Measurements from ENCODE around the gene UBE2F. TPM values are rescaled to one million over a fixed set of nuclear protein-coding genes. Genes with fewer than 3 reads are reported as not detected.

Gene UBE2F
- total RNA-seq, 1 experiment from 2014 or later: 35.7 TPM

DNA sequence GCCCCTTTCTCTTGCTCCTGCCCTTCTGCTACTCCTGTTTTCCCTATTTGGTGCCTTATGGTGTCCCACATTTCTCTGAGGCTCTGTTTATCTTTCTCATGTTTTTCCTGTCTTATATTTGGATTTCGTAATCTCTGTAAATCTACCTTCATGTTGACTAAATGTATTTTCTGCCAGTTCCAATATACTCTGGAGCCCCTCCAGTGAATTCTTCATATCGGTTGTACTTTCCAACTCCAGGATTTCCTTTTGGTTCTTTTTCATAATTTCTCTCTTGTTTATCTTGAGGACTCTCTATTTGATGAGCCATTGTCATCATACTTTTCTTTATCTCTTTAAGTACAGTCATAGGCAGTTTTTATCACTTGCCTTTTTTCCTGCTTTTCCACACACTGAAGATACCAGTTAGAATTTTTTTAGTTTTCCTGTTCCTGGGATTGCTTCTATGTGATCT, 113.1 kb downstream of the UBE2F start:
- no peak for DNase-seq (ENCODE audit: low spot score)

DNA sequence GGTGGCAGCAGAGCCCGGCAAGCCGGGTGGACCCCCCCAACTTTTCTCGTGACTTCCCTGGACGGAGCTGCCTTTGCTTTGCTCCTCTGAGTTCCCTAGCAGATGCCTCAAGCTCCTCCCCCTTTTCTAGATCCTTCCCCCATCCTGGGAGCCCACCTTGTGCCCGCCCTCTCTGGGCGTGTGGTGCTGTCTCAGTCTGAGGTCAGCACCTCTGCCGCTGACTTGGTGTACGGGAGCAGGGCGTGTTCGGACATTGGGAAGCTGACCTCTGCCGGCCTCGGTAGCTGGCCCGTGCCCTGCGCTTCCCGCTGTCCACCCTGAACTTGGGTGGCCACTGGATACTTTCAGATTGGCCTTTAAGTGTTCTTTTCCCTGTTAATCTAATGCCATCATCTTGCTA, 113.7 kb downstream of the UBE2F start:
- DNase-seq (ENCODE audit: low spot score): no peak

DNA sequence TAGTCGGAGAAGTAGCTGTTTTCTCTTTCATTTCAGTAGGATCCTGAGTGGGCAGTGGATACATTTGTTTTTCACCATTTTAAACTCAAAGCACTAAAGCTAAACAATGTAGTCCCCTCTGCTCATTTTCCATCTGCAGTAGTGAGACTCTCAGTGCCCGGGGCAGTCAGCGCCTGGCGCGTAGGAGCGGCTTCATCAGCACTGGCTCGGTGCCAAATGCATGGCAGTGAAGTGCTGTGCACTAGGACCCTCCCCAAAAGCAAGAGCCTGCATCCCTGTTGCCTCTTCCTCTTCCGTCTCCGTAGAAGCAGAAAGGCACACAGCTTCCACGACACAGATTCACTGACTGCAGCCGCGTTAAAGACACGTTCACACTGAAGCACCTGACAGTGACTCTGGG, 114.3 kb downstream of the UBE2F start:
- no peak for DNase-seq (ENCODE audit: low spot score)

DNA sequence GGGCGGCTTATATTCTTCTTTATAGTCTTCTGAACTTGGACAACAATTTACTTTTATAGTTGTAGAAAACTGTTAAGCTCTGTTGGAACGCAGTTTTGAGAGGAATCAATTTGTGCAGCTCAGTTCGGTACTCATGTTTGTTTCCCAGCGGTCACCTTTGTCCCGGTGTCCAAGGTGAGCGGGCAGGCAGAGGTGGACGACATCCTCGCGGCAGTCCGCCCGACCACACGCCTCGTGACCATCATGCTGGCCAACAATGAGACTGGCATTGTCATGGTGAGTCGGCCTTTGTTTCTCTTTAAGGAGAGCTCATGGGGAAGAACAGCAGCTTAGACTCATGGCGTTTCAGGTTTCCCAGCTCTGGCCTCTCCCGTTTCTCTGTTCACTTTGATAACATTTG, 114.7 kb downstream of the UBE2F start:
- DNase-seq (ENCODE audit: low spot score): no peak

GRCh38 chr2:238082151-238082550, 115.3 kb downstream of the UBE2F start:
- no peak for DNase-seq (ENCODE audit: low spot score)

DNA sequence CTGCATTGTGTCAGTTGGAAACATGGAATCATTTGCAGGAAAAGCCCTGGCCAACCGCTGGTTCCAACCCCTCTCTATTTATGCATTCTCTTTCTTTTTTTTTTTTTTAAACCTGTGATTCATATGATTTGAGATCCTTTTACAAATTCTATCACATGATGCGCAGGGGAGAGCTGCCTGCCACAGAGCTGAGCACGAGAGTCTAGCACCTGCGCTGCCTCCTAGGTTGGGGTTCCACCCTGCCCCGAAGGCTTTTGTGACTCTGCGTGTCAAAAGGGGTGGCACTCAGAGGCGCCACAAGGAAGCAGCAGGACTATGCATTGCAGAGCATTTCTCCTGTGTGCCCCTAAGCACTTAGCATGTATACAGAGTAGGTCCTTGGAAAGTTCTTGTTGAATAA, 116.0 kb downstream of the UBE2F start:
- DNase-seq (ENCODE audit: low spot score): no peak

GRCh38 chr2:238083919-238084318, 117.1 kb downstream of the UBE2F start:
- no peak for DNase-seq (ENCODE audit: low spot score)

GRCh38 chr2:238084761-238085160, 117.9 kb downstream of the UBE2F start:
- no peak for DNase-seq (ENCODE audit: low spot score)

DNA sequence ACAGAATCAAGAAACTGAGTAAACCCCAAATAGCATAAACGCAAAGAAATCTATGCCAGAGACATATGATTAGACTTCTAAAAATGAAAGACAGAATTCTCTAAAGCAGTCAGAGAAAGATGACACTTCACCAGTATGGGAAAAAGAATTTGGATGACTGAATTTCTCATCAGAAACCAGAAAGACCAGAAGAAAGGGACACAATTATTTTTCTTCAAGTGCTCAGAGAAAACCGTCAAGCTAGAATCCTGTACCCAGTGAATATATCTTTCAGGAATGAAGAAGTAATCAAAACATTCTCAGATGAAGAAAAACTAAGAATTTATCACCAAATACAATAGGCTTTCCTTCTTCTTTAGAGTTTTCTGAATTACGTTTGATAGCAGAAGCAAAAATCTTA, 119.1 kb downstream of the UBE2F start:
- DNase-seq (ENCODE audit: low spot score): no peak

DNA sequence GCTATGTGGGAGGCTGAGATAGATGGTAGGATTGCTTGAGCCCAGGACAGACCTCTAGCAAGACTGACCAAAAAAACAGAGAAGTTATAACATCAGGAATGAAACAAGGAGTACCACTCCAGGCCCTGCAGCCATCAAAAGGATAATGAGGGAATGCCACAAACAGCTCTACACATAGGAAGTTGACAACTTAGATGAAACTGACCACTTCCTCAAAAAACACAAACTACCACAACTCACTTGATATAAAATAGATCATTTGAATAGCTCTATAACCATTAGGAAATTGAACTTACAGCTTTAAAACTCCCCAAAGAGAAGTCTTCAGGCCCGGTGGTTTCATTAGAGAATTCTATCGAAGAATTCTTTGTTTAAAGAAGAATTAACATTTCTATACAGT, 120.4 kb downstream of the UBE2F start:
- no peak for DNase-seq (ENCODE audit: low spot score)

DNA sequence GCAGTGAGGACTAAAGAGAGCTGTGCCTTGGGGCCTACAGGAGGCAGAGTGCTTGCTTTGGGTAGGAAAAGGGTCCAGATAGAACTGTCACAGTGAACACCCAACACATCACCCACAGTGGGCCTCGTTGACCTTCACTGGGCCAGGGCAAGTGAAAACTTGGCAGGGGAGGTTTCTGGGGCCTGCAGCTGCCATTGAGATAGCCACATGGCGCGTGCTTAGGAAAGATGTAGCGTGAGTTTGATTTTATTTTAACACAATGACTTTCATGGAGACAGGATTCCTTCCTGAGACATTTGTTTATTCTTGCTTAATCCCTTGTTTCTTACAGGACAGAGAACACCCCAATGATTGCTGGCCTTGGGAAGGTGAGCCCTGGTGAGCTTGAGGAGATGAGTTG, 124.1 kb downstream of the UBE2F start:
- DNase-seq (ENCODE audit: low spot score): no peak

GRCh38 chr2:238091436-238092060, 124.7 kb downstream of the UBE2F start:
- no peak for DNase-seq (ENCODE audit: low spot score)

Small RNA genes lying within 50 kb of the gene (small RNA-seq; reads per million reads assigned to genes)
- gene RNU6-1333P: not detected

Other genes starting within 250 kb of the UBE2F start
- gene RBM44, start 168.2 kb upstream of the UBE2F start, total RNA-seq (2014; rRNA removed; shearing (Covaris generic)): 0.08 and 0.13 TPM in 2 replicates
- gene RAMP1, start 107.4 kb upstream of the UBE2F start, total RNA-seq (2014; rRNA removed; shearing (Covaris generic)): 36.5 and 56.0 TPM in 2 replicates
- 41.6 and 45.6 TPM in 2 replicates for gene SCLY, start 94.0 kb downstream of the UBE2F start, total RNA-seq (2014; rRNA removed; shearing (Covaris generic))
- not detected in 2 replicates for gene ESPNL, start 133.3 kb downstream of the UBE2F start, total RNA-seq (2014; rRNA removed; shearing (Covaris generic))
- 1.1 and 1.7 TPM in 2 replicates for gene KLHL30, start 171.7 kb downstream of the UBE2F start, total RNA-seq (2014; rRNA removed; shearing (Covaris generic))
- gene ERFE, start 192.0 kb downstream of the UBE2F start, total RNA-seq (2014; rRNA removed; shearing (Covaris generic)): 4.0 and 4.5 TPM in 2 replicates
- gene ILKAP, start 236.7 kb downstream of the UBE2F start, total RNA-seq (2014; rRNA removed; shearing (Covaris generic)): 27.5 and 28.1 TPM in 2 replicates

Data from HT-29 (cell line).